Measurements from ENCODE around the gene RINL. TPM values are rescaled to one million over a fixed set of nuclear protein-coding genes. Genes with fewer than 3 reads are reported as not detected.
"Not testable (repeated sequence)": the region's sequence is repeated elsewhere in the genome, so short reads cannot be mapped to it uniquely, and the experiment has no call there.

Gene RINL
- total RNA-seq, 2 experiments from 2014 or later, result 92.6 to 100.0 TPM

GRCh38 chr19:38821230-38821825 is 56.7 kb downstream of the RINL start:
- CTCF ChIA-PET, result interaction anchor here (1.6 kb wide), 1 partner anchor 109 kb away, joined by 6 read pairs; the partner anchor contains the start of genes MRPS12 and SARS2
- DNase-seq; intact Hi-C loops (cut with micrococcal nuclease); H3K27ac Mint-ChIP-seq; H3K27me3 Mint-ChIP-seq; H3K4me1 Mint-ChIP-seq (ENCODE audit: low read depth); H3K4me3 Mint-ChIP-seq; POLR2A ChIA-PET; H3K9me3 Mint-ChIP-seq: not testable (repeated sequence)
- peaks cover 25% of the 10 kb centered on the region for H3K36me3 Mint-ChIP-seq

- intact Hi-C loops (cut with micrococcal nuclease), result no loop called here
Observed at GRCh38 chr19:38819231-38819920, 58.7 kb downstream of the RINL start.

More at GRCh38 chr19:38819231-38819920, 58.7 kb downstream of the RINL start:
- Mint-ChIP-seq H3K4me3 (no peak overlapping the region), H3K27me3 (no peaks in the 10 kb centered on the region), H3K27ac (no peak overlapping the region), H3K36me3 (peaks cover 33% of the 10 kb centered on the region), H3K9me3 (no peaks in the 10 kb centered on the region), H3K4me1 (ENCODE audit: low read depth) (peaks cover 2% of the 10 kb centered on the region)
- CTCF ChIA-PET, result interaction anchor here (1.2 kb wide), 1 partner anchor 50 kb away, joined by 3 read pairs; no protein-coding TSS in a partner anchor
- POLR2A ChIA-PET, result no interaction called here
- no peak for DNase-seq

Other genes with a start within 250 kb of the RINL start
- gene ACTN4, start 230.6 kb downstream of the RINL start, total RNA-seq, result 100 to 1,000 TPM; 267 to 270 TPM
- 1 to 10 TPM; 7.1 to 9.0 TPM for gene CAPN12, start 133.8 kb downstream of the RINL start, total RNA-seq
- gene LGALS7, start 104.8 kb downstream of the RINL start, total RNA-seq, result not detected
- gene LGALS7B, start 89.1 kb downstream of the RINL start, total RNA-seq, result not detected
- gene LGALS4, start 65.3 kb downstream of the RINL start, total RNA-seq, result under 1 TPM; 0.33 to 0.70 TPM
- gene ECH1, start 46.5 kb downstream of the RINL start, total RNA-seq, result 100 to 1,000 TPM; 152 to 155 TPM
- 100 to 1,000 TPM; 646 to 671 TPM for gene HNRNPL, start 28.3 kb downstream of the RINL start, total RNA-seq
- 10 to 100 TPM; 23.5 to 24.6 TPM for gene SIRT2, start 21.3 kb upstream of the RINL start, total RNA-seq
- 10 to 100 TPM; 49.6 to 53.4 TPM for gene NFKBIB, start 21.7 kb upstream of the RINL start, total RNA-seq
- under 1 TPM; 0.33 to 0.36 TPM for gene CCER2, start 33.9 kb upstream of the RINL start, total RNA-seq
- 10 to 100 TPM; 33.7 to 39.6 TPM for gene SARS2, start 52.5 kb upstream of the RINL start, total RNA-seq
- 10 to 100 TPM; 67.3 to 67.6 TPM for gene MRPS12, start 52.7 kb upstream of the RINL start, total RNA-seq
- not detected for gene FBXO17, start 97.5 kb upstream of the RINL start, total RNA-seq
- gene FBXO27, start 154.3 kb upstream of the RINL start, total RNA-seq, result 1 to 10 TPM; 2.2 to 2.4 TPM
- gene ACP7, start 206.1 kb upstream of the RINL start, total RNA-seq, result under 1 TPM; 0.15 to 0.31 TPM
- 10 to 100 TPM; 16.3 to 17.8 TPM for gene PAK4, start 247.5 kb upstream of the RINL start, total RNA-seq